Activated CD4-positive, alpha-beta memory T cell treated with anti-CD3 and anti-CD28 coated beads for 36 hours (primary cell): Measurements from ENCODE around the gene FLYWCH1. TPM values are rescaled to one million over a fixed set of nuclear protein-coding genes. Genes with fewer than 3 reads are reported as not detected.

ENCODE experiments used
- CTCF ChIA-PET: fragments of 350-600 bp; sonication (Branson Sonifier 250); formaldehyde crosslinking; loops from one replicate; lab custom pipeline; 2021; ENCODE audit warnings: antibody characterized with exemption, inconsistent platforms; lab: Charles Lee
- POLR2A ChIA-PET: fragments of 350-600 bp; sonication (Branson Sonifier 250); formaldehyde crosslinking; loops from one replicate; lab custom pipeline; 2021; ENCODE audit warnings: antibody characterized with exemption; lab: Charles Lee
- DNase-seq: peaks from one replicate; pipeline ENCODE4 v3.0.0-alpha.2; 2020
- H3K27ac Mint-ChIP-seq: one replicate; pipeline ENCODE4 v1.8.0; 2021; ENCODE audit warnings: mixed read lengths
- H3K27me3 Mint-ChIP-seq: one replicate; pipeline ENCODE4 v1.8.0; 2021; ENCODE audit warnings: mixed read lengths
- H3K36me3 Mint-ChIP-seq: one replicate; pipeline ENCODE4 v1.8.0; 2021; ENCODE audit warnings: mixed read lengths
- H3K4me1 Mint-ChIP-seq: one replicate; pipeline ENCODE4 v1.8.0; 2021; ENCODE audit warnings: low read depth, mixed read lengths
- H3K4me3 Mint-ChIP-seq: one replicate; pipeline ENCODE4 v1.8.0; 2021; ENCODE audit warnings: mild to moderate bottlenecking, mixed read lengths
- H3K9me3 Mint-ChIP-seq: one replicate; pipeline ENCODE4 v1.8.0; 2021; ENCODE audit warnings: mixed read lengths
- intact Hi-C: fragments of 100-400 bp; cut with micrococcal nuclease; formaldehyde crosslinking; loops from one replicate; pipeline ENCODE4 v1.15.1; 2023
- total RNA-seq, 2 experiments: library from RNA; stranded (reverse); gene quantifications; one replicate each; pipeline ENCODE4 v1.2.3, GENCODE V29; 2021

The FLYWCH1 gene
- total RNA-seq, 2 experiments from 2014 or later: 49.2 to 52.2 TPM

DNA sequence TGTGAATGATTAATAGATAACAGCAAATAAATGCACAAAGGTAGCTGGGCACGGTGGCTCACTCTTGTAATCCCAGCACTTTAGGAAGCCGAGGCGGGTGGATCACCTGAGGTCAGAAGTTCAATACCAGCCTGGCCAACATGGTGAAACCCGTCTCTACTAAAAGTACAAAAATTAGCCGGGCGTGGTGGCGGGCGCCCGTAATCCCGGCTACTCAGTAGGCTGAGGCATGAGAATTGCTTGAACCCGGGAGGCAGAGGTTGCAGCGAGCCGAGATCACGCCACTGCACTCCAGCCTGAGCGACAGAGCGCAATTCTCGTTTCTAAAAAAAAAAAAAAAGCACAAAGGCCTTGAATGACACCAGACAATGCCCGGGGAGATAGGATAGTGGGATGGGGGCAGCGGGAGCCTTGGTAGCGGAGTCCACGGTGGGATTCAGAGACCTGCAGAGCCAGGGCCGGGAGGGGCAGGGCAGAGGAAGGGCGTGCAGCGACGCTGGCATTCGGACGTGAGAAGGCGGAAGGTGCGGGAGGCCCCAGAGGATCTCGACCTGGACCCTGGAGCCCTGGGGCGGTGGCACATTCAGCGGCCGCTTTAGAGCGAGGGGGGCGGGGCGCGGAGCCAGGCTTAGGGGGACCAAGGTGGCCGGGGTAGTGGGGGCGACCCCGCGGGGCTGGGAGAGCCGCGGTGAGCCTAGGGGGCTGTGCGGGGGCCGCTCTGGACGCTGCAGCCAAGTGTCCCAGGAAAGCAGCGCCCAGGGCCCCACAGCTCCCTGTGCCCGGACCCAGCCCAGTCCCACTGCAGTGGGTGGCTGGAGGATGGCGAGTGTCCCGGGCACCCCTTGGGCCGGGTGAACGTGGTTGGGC is 29.7 kb upstream of the FLYWCH1 start:
- Mint-ChIP-seq H3K4me1 (peaks cover 11% of the 10 kb centered on the region), H3K27ac (peak overlapping the region; percentile 97)
- intact Hi-C loops: loop anchor here (1.0 to 5.0 kb wide), 2 partner anchors 23 to 35 kb away; no protein-coding TSS in a partner anchor

DNA sequence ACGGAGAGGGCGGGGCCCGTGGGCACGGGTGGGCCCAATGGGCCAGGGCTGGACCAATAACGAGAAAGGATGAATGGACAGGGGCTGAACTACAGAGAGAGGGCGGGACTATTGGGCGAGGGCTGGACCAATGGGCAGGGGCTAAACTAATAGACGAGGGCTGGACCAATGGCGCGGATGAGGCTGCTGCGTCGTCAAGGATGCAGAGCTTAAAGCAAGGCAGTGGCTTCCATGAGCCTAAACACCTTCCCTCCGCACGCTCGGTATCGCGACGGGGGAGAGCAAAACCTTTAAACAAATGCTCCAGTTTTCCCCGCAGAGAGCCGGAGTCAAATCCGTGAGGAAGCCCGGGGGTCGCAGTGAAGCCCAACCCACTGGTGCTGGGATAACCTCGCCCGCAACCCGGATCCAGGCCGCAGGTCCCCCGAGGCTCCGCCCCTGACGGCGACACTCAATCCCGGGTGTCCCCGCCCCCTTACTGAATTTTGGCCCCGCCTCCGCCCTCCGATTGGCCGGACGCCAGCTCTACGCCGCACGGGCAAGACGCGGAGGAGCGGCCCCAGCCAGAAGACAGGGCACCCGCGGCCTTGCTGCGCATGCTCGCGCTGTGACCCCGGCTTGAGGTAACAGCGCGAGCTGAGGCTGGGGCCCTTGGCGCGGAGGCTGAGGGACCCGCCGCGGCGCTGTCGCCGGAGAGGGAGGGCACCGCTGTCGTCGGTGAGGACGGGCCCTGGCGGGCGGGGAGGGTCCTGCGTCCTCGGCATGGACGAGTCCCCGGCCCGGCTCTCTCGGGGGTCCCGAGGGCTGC is 28.9 kb upstream of the FLYWCH1 start, which contains the start of gene FLYWCH2:
Gene FLYWCH2, plus strand, starts transcription at position 566 of the 808 bp plus-strand sequence. CDS start 13,235 bp downstream, outside the sequence.
- DNase-seq: peak; percentile 100
- Mint-ChIP-seq H3K9me3 (peaks cover 5% of the 10 kb centered on the region), H3K4me1 (peaks cover 11% of the 10 kb centered on the region), H3K27ac (peak within 1 kb of the TSS; percentile 97), H3K27me3 (no peaks in the 10 kb centered on the region), H3K4me3 (peak within 1 kb of the TSS; percentile 90), H3K36me3 (no peaks in the 10 kb centered on the region)
- ChIA-PET CTCF (interaction anchor here (0.9 to 2.5 kb wide), 14 partner anchors 15 to 209 kb away, joined by 3 to 21 read pairs (median 4); no protein-coding TSS in a partner anchor), POLR2A (interaction anchor here (1.0 to 2.0 kb wide), 8 partner anchors 12 to 121 kb away, joined by 3 to 19 read pairs (median 4); partner anchors contain the start of gene FLYWCH1)
- intact Hi-C loops: loop anchor here (1.0 to 5.0 kb wide), 2 partner anchors 22 to 34 kb away; no protein-coding TSS in a partner anchor

More for the DNA sequence above, 29.7 kb upstream of the FLYWCH1 start:
- Mint-ChIP-seq H3K27me3 (no peaks in the 10 kb centered on the region), H3K9me3 (peaks cover 5% of the 10 kb centered on the region), H3K4me3 (peak overlapping the region; percentile 90), H3K36me3 (no peaks in the 10 kb centered on the region)
- DNase-seq: peak; percentile 56
- ChIA-PET POLR2A (interaction anchor here (0.7 to 2.0 kb wide), 7 partner anchors 11 to 122 kb away, joined by 3 to 19 read pairs (median 5); partner anchors contain the start of gene FLYWCH1), CTCF (interaction anchor here (0.6 to 2.5 kb wide), 10 partner anchors 14 to 77 kb away, joined by 3 to 21 read pairs (median 4); no protein-coding TSS in a partner anchor)

DNA sequence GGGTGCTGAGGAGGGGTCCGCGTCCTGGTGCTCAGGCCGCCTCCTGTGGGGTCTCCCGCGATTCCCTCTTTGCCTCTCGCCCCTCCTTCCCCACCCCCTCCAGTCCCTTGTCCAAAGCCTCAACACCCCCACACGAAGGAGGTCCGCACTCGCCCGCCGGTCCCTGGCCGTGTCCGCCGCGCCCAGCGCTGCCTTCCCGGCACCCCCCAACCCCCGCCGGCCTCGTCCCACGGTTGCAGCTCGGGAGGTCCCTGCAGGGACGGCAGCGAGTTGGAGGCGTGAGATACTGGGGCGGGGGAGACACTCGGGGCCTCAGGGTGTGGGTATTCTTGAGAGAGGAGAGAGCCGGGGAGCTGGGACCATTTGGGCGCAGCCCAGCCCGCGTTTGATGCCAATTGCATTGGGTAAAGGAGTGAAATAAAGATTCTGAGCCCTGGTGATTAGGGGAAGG is 28.2 kb upstream of the FLYWCH1 start:
- DNase-seq: peak; percentile 30

DNA sequence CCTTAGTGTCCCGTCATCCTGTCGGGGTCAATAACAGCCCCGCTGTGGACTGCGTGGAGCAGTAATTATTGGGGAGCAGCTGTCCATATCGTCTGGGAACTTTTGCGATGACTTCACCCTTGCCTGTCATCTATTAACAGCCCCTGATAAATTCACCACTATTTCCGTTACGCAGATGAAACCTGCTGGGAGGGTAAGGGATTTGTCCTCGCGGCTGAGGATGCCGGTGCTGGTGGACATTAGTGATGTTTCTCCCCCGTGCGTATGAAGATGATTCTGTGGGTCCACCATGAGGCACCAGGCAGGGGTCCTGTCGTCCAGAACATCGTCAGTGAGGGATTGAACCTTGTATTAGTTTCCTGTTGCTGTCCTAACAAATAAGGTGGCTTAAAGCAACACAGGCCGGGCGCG is 27.7 kb upstream of the FLYWCH1 start:
- Mint-ChIP-seq H3K27me3 (no peaks in the 10 kb centered on the region), H3K4me1 (peaks cover 11% of the 10 kb centered on the region), H3K27ac (peak overlapping the region; percentile 66), H3K9me3 (peaks cover 5% of the 10 kb centered on the region), H3K36me3 (no peaks in the 10 kb centered on the region), H3K4me3 (peak overlapping the region; percentile 90)
- POLR2A ChIA-PET: interaction anchor here (0.7 to 1.5 kb wide), 2 partner anchors 22 to 86 kb away, joined by 3 to 5 read pairs; no protein-coding TSS in a partner anchor
- intact Hi-C loops: loop anchor here (5.0 kb wide), 1 partner anchor 33 kb away; no protein-coding TSS in a partner anchor
- CTCF ChIA-PET: interaction anchor here (0.9 to 2.5 kb wide), 4 partner anchors 16 to 210 kb away, joined by 4 to 21 read pairs (median 12); no protein-coding TSS in a partner anchor
- DNase-seq: no peak

More for the DNA sequence above, 28.2 kb upstream of the FLYWCH1 start:
- Mint-ChIP-seq H3K36me3 (no peaks in the 10 kb centered on the region), H3K4me1 (peaks cover 11% of the 10 kb centered on the region), H3K27ac (peak overlapping the region; percentile 66), H3K4me3 (peak overlapping the region; percentile 90), H3K27me3 (no peaks in the 10 kb centered on the region), H3K9me3 (peaks cover 5% of the 10 kb centered on the region)
- intact Hi-C loops: loop anchor here (5.0 kb wide), 1 partner anchor 34 kb away; no protein-coding TSS in a partner anchor
- CTCF ChIA-PET: interaction anchor here (0.9 to 2.5 kb wide), 10 partner anchors 15 to 210 kb away, joined by 3 to 21 read pairs (median 4); no protein-coding TSS in a partner anchor
- POLR2A ChIA-PET: interaction anchor here (0.7 to 1.5 kb wide), 5 partner anchors 22 to 121 kb away, joined by 3 to 7 read pairs (median 4); partner anchors contain the start of gene FLYWCH1

DNA sequence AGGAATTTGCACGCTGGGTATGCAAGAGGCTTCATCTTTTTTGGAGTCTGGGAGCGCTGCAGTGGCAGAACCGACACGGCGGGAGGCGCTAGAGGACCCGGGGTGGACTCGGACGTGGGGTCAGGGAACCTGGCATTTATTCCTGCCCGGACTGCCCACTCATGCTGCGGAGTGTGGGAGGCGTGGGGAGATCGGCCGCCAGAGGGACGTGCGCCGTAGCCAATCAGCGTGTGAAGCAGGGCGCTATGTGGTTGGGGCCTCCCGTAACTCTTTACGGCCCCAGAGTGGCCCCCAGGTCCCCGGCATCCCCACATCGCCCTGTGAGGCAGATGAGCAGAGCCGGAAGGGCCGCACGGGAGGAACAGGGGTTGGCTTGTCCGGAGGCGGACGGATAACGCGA is 17.5 kb upstream of the FLYWCH1 start:
- CTCF ChIA-PET: no interaction called here
- intact Hi-C loops: no loop called here
- DNase-seq: no peak
- Mint-ChIP-seq H3K4me3 (no peak overlapping the region), H3K36me3 (no peaks in the 10 kb centered on the region), H3K27ac (no peak overlapping the region), H3K9me3 (no peaks in the 10 kb centered on the region), H3K4me1 (no peaks in the 10 kb centered on the region), H3K27me3 (no peaks in the 10 kb centered on the region)
- POLR2A ChIA-PET: no interaction called here

DNA sequence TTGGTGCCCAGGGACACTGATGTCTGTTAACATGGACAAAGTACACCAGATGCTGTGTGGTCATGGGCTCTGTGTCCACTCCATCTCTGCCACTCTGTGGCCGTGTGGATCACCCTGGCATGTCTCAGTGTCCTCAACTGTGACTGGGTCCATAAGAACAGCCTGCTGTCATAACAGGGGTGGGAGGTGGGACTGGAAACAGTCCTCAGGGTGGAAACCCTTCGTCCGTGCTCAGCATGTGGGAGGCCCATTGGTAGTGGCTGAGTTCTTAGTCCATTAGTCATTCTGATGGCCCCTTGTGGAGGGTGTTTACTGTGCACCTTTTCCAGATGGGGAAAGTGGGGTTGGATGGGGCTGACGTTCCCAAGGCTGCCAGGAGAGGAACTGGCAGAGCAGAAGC is 15.9 kb upstream of the FLYWCH1 start:
- intact Hi-C loops: no loop called here
- DNase-seq: no peak
- H3K4me3 Mint-ChIP-seq: no peak overlapping the region
- H3K27me3 Mint-ChIP-seq: no peaks in the 10 kb centered on the region
- no peaks in the 10 kb centered on the region for H3K9me3 Mint-ChIP-seq
- no peak overlapping the region for H3K27ac Mint-ChIP-seq
- no peaks in the 10 kb centered on the region for H3K36me3 Mint-ChIP-seq
- CTCF ChIA-PET: interaction anchor here (1.0 kb wide), 1 partner anchor 24 kb away, joined by 3 read pairs; no protein-coding TSS in a partner anchor
- H3K4me1 Mint-ChIP-seq: no peaks in the 10 kb centered on the region
- POLR2A ChIA-PET: no interaction called here

DNA sequence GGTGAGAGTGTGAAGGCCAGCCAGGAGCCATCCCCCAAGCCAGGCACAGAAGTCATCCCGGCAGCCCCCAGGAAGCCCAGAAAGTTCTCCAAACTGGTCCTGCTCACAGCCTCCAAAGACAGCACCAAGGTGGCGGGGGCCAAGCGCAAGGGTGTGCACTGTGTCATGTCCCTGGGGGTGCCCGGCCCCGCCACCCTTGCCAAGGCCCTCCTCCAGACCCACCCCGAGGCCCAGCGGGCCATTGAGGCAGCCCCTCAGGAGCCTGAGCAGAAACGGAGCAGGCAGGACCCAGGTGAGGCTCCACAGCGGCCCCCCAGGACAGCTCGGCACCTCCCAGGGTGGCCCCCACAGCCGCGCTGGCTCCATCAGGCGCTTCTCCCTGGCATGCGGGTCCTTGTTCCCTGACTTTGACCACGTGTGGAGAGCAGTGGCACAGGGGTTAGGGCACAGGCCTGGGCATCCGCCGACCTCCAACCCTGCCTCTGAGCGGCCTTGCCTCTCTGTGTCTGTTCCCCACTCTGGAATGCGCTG is 15.2 kb upstream of the FLYWCH1 start:
- ChIA-PET POLR2A (no interaction called here), CTCF (no interaction called here)
- no peaks in the 10 kb centered on the region for H3K9me3 Mint-ChIP-seq

DNA sequence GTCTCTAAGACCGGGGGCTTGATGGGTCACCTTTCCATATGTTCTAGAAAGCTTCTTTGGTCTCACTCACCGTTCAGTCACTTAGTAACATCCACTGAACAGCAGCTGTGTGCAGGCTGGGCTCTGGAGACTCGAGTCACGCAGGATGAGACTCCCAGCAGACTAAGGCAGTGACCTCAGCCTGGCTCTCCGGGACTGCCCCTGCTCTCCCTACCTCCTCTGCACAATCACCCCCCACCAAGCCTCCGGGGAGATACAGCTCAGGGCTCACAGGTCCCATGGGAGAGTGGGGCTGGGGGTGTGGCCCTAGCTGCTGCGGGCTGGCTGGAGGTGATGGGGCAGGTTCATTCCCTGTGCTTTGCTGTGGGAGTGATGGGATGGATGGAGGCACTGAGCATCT is 14.6 kb upstream of the FLYWCH1 start:
- Mint-ChIP-seq H3K4me3 (no peak overlapping the region), H3K9me3 (no peaks in the 10 kb centered on the region), H3K27ac (no peak overlapping the region), H3K36me3 (no peaks in the 10 kb centered on the region), H3K4me1 (no peaks in the 10 kb centered on the region), H3K27me3 (no peaks in the 10 kb centered on the region)
- intact Hi-C loops: no loop called here
- ChIA-PET CTCF (no interaction called here), POLR2A (no interaction called here)
- DNase-seq: no peak

More for the DNA sequence above, 15.2 kb upstream of the FLYWCH1 start:
- H3K4me1 Mint-ChIP-seq: no peaks in the 10 kb centered on the region
- intact Hi-C loops: no loop called here
- no peak overlapping the region for H3K27ac Mint-ChIP-seq
- H3K4me3 Mint-ChIP-seq: no peak overlapping the region
- no peaks in the 10 kb centered on the region for H3K36me3 Mint-ChIP-seq
- DNase-seq: no peak
- no peaks in the 10 kb centered on the region for H3K27me3 Mint-ChIP-seq

DNA sequence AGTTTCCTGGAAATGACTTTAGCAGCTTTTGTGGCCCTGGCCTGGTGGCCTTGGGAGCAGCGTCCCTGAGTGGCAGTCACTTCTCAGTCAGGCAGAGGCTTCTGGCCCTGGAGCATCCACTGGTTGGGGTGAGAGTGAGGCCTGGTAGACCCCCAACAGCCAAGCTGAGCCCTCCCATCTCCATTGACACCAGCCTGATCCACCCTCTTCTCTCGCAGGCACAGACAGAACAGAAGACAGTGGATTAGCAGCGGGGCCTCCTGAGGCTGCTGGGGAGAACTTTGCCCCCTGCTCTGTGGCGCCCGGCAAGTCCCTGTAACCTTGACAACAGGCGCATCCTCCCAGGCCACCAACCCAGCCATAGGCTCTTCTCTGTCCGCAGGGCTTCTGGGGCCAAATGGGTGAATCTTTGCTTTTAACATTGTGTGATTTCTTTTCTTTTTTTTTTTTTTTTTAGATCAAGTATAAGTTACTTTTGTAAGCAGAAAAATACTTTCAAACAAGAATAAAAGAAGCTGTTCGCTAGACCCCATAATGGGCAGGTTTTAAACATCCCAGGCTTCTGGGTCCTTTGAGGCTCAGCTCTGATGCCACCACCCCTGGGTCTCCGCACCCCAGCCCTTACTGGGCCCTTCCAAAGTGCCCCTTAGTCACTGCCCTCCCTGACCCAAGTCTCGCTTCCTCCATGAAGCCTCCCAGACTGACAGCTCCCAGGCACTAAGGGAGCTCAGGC is 12.7 kb upstream of the FLYWCH1 start:
- ChIA-PET CTCF (interaction anchor here (0.5 to 1.4 kb wide), 4 partner anchors 11 to 60 kb away, joined by 3 to 5 read pairs (median 4); no protein-coding TSS in a partner anchor), POLR2A (no interaction called here)
- Mint-ChIP-seq H3K9me3 (no peaks in the 10 kb centered on the region), H3K27ac (no peak overlapping the region), H3K36me3 (no peaks in the 10 kb centered on the region), H3K4me3 (no peak overlapping the region), H3K27me3 (no peaks in the 10 kb centered on the region), H3K4me1 (peaks cover 3% of the 10 kb centered on the region)
- DNase-seq: no peak
- intact Hi-C loops: no loop called here

DNA sequence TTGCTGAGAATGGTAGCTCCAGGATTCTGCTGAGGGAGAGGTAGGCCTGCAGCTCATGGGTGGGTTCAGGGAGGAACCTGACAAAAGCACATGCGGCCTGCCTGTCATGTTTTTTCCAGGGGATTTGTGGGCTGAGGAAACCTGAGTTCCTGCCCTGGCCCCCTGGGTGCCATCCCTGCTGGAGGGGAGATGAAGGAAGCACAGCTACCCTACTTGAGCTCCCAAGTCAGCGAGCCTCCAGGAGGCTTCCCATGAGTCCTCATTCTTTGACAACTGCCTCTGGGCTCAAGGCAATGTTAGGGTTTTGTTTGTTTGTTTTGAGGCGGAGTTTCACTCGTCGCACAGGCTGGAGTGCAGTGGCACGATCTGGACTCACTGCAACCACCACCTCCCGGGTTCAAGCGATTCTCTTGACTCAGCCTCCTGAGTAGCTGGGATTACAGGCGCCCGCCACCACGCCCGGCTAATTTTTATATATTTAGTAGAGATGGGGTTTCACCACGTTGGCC is 12.1 kb upstream of the FLYWCH1 start:
- Mint-ChIP-seq H3K36me3 (no peaks in the 10 kb centered on the region), H3K4me3 (no peak overlapping the region), H3K27ac (no peak overlapping the region), H3K9me3 (no peaks in the 10 kb centered on the region), H3K4me1 (peaks cover 5% of the 10 kb centered on the region), H3K27me3 (no peaks in the 10 kb centered on the region)
- POLR2A ChIA-PET: interaction anchor here (0.5 kb wide), 1 partner anchor 250 kb away, joined by 3 read pairs; no protein-coding TSS in a partner anchor
- no peak for DNase-seq
- intact Hi-C loops: no loop called here
- CTCF ChIA-PET: interaction anchor here (1.1 to 1.4 kb wide), 2 partner anchors 10 to 60 kb away, joined by 3 to 4 read pairs; no protein-coding TSS in a partner anchor
